HG03342 (cell line): ENCODE results near the gene LDAF1.
A peak's percentile ranks its signal among the peaks of the same experiment; 100 is the strongest.
"Not testable (repeated sequence)": the region's sequence is repeated elsewhere in the genome, so short reads cannot be mapped to it uniquely, and the experiment has no call there.

Experiments
- ATAC-seq: cut with Tn5 transposase; IDR thresholded peaks from one replicate; pipeline ENCODE4 v1.9.1; 2021; ENCODE audit warnings: mild to moderate bottlenecking, moderate library complexity; ENCODE audit not compliant: unreplicated experiment

Gene LDAF1

GRCh38 chr16:21158208-21159110 is at the start of gene LDAF1:
Gene LDAF1, plus strand, starts transcription at chr16:21158674. Its CDS starts 2,509 bp downstream, at chr16:21161183.
- peak; percentile 83 for ATAC-seq

GRCh38 chr16:21115551-21115950 is 42.9 kb upstream of the LDAF1 start:
- not testable (repeated sequence) for ATAC-seq

- no peak for ATAC-seq
These were observed 42.3 kb upstream of the LDAF1 start for GRCh38 chr16:21116148-21116693.

GRCh38 chr16:21117567-21117966 is 40.9 kb upstream of the LDAF1 start:
- no peak for ATAC-seq

GRCh38 chr16:21120976-21121520 is 37.4 kb upstream of the LDAF1 start:
- no peak for ATAC-seq

GRCh38 chr16:21125191-21125590 is 33.3 kb upstream of the LDAF1 start:
- ATAC-seq = no peak

- ATAC-seq = no peak
These were observed 32.0 kb upstream of the LDAF1 start for GRCh38 chr16:21126518-21126917.

GRCh38 chr16:21128991-21129390 is 29.5 kb upstream of the LDAF1 start:
- no peak for ATAC-seq

- ATAC-seq = no peak
These were observed 27.7 kb upstream of the LDAF1 start for GRCh38 chr16:21130811-21131210.

- ATAC-seq = no peak
These were observed 24.4 kb upstream of the LDAF1 start for GRCh38 chr16:21134053-21134452.

- ATAC-seq = no peak
These were observed 12.7 kb upstream of the LDAF1 start for GRCh38 chr16:21145738-21146137.

GRCh38 chr16:21150375-21151001 is 8.0 kb upstream of the LDAF1 start, which contains the start of gene DNAH3:
Gene DNAH3, minus strand, starts transcription at chr16:21150846. Its CDS starts 527 bp downstream, at chr16:21150319.
- ATAC-seq = no peak

GRCh38 chr16:21152160-21153030 is 6.1 kb upstream of the LDAF1 start:
- ATAC-seq = not testable (repeated sequence)

GRCh38 chr16:21153124-21153729 is 5.2 kb upstream of the LDAF1 start:
- ATAC-seq = not testable (repeated sequence)

GRCh38 chr16:21156011-21156410 is 2.5 kb upstream of the LDAF1 start:
- ATAC-seq = not testable (repeated sequence)

GRCh38 chr16:21156767-21157467 is 1.6 kb upstream of the LDAF1 start:
- ATAC-seq = no peak

- ATAC-seq = no peak
These were observed 842 bp upstream of the LDAF1 start for GRCh38 chr16:21157632-21158031.

- ATAC-seq = no peak
These were observed 942 bp downstream of the LDAF1 start for GRCh38 chr16:21159281-21159951.

GRCh38 chr16:21160276-21160675 is 1.8 kb downstream of the LDAF1 start:
- no peak for ATAC-seq
